IPS-18a (cell line): Measurements from ENCODE around the gene GATD1.

ENCODE experiments used
- H3K27ac ChIP-seq: one replicate; pipeline ENCODE4 v1.5.1; 2013; ENCODE audit warnings: low read length
- H3K27me3 ChIP-seq: one replicate; pipeline ENCODE4 v1.6.1; 2013; ENCODE audit warnings: mild to moderate bottlenecking, low read length; ENCODE audit not compliant: control insufficient read depth, insufficient read depth
- H3K36me3 ChIP-seq: one replicate; pipeline ENCODE4 v1.6.1; 2013; ENCODE audit warnings: low read depth, low read length; ENCODE audit not compliant: control insufficient read depth
- H3K4me1 ChIP-seq: one replicate; pipeline ENCODE4 v1.6.1; 2013; ENCODE audit warnings: low read depth, low read length; ENCODE audit not compliant: control insufficient read depth
- H3K4me3 ChIP-seq: one replicate; pipeline ENCODE4 v1.5.1; 2013; ENCODE audit warnings: low read length
- H3K9ac ChIP-seq: one replicate; pipeline ENCODE4 v1.6.1; 2013; ENCODE audit warnings: mild to moderate bottlenecking, low read length, moderate library complexity
- H3K9me3 ChIP-seq: one replicate; pipeline ENCODE4 v1.6.1; 2013; ENCODE audit warnings: low read depth, low read length; ENCODE audit not compliant: control insufficient read depth

GATD1 gene

DNA sequence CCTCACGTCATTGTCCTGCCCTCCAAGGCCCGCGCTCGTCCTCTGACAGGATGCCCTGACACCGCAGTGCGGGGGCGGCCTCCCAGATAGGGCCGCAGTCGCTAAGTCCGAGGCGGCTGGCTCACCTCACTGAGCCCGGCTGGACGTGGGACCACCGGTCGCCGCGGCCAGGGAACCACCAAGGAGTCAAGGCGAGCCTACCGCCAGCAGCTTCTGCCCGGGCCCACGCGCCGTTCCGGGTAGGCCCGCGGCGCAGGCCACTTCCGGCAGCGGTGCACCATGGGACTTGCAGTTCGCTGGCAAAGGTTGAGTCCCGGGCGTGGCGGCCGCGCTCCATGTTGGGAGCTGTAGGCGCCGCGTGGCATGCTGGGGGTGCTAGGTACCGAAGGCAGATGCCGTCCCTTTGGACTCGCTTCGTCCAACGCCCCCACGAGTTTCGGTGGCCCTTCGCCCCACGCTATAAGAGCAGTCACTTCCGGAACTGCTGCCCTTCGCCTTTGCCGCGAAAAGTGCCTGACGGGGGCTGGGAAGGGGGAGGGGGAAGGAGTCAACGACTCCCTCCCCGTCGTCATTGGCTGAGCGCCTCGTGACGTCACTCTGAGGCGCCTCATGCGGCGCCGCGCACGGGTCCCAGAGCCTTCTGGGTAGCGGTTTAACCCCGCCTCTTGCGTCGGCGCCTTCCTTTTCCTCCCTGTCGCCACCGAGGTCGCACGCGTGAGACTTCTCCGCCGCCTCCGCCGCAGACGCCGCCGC lies 32.2 kb upstream of the GATD1 start, which contains the start of gene RPLP2:
TSS of gene RPLP2 (plus strand) at position 681 of the 753 bp plus-strand sequence. CDS start 268 bp downstream, outside the sequence.
- Histone ChIP-seq H3K27me3 (no peaks in the 10 kb centered on the region), H3K9me3 (no peaks in the 10 kb centered on the region), H3K9ac (peak within 1 kb of the TSS; percentile 92), H3K4me1 (peaks cover 3% of the 10 kb centered on the region), H3K4me3 (peak within 1 kb of the TSS; percentile 92), H3K36me3 (peaks cover 27% of the 10 kb centered on the region), H3K27ac (peak within 1 kb of the TSS; percentile 99)

- H3K27me3 ChIP-seq, result no peaks in the 10 kb centered on the region
- peaks cover 5% of the 10 kb centered on the region for H3K4me1 ChIP-seq
- H3K9ac ChIP-seq, result peak overlapping the region; percentile 92
- H3K4me3 ChIP-seq, result peak overlapping the region; percentile 92
- peaks cover 27% of the 10 kb centered on the region for H3K36me3 ChIP-seq
- peak overlapping the region; percentile 99 for H3K27ac ChIP-seq
- H3K9me3 ChIP-seq, result no peaks in the 10 kb centered on the region
Observed at GRCh38 chr11:808427-809286, 31.4 kb upstream of the GATD1 start.

DNA sequence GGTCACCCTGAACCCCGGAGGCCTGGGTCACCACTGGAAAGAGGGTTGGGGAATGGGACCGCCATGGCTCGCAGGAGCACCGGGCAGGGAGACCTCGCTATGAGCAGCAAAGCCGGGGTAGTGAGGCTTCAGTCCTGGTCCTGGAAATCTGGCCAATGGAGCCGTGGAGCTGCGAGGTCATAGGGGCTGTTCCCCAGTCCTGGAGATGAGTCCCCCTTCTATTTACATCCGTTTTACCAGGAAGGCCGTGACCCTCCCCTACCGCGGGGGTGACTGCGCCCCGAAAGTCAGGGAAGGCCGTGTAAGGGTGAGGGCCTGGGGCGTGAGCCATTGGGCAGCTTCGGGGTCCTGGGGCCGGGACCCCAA lies 27.3 kb upstream of the GATD1 start:
- peaks cover 5% of the 10 kb centered on the region for H3K4me1 ChIP-seq
- H3K27ac ChIP-seq, result no peak overlapping the region
- H3K9ac ChIP-seq, result peak overlapping the region; percentile 45

DNA sequence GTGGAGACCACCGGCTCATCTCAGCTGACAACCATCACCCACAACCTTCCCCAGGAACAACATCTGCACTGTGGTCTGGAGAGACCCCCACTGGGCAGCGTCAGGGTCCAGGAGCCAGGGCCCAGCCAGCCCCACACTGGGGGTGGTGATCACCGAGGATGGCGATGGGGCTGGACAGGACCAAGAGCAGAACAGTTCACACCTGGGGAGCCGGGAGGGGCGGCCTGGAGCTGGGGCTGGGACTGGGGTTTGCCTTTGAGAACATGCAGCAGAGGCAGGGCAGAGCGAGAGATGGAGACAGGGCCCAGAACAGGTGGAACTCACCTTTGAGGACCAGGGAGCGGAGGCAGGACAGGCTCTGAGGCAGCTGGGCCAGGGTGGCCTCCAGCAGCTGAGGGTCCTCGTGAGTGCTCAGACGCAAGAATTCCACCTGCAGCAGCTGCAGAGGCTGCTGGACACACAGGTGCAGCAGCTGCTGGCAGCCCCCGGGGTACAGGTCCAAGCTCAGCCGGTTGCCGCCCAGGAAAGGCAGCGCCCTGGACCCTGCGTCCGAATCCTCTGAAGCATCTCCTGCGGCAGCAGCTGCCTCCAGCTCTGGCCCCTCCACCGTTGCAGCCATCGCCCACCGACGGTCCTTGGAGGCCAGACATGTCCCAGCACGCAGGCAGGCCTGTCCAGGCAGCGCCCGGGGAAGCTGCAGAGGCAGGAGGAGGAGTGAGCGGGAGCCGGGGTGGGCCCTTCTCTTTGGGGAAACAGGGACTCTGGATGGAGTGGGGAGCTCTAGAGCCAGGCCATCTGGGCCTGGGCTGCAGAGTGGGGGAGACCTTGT lies 26.7 kb upstream of the GATD1 start:
- H3K4me3 ChIP-seq, result peak overlapping the region; percentile 66
- peaks cover 5% of the 10 kb centered on the region for H3K36me3 ChIP-seq
- H3K27me3 ChIP-seq, result no peaks in the 10 kb centered on the region
- peaks cover 5% of the 10 kb centered on the region for H3K4me1 ChIP-seq
- H3K27ac ChIP-seq, result no peak overlapping the region
- no peaks in the 10 kb centered on the region for H3K9me3 ChIP-seq
- peak overlapping the region; percentile 45 for H3K9ac ChIP-seq

More for the DNA sequence above, 27.3 kb upstream of the GATD1 start:
- peaks cover 5% of the 10 kb centered on the region for H3K36me3 ChIP-seq
- H3K4me3 ChIP-seq, result peak overlapping the region; percentile 66
- H3K27me3 ChIP-seq, result no peaks in the 10 kb centered on the region
- H3K9me3 ChIP-seq, result no peaks in the 10 kb centered on the region

GRCh38 chr11:803467-803742 lies 26.1 kb upstream of the GATD1 start:
- Histone ChIP-seq H3K27me3 (no peaks in the 10 kb centered on the region), H3K9me3 (no peaks in the 10 kb centered on the region), H3K36me3 (peaks cover 5% of the 10 kb centered on the region), H3K4me3 (no peak overlapping the region), H3K4me1 (peaks cover 5% of the 10 kb centered on the region), H3K27ac (no peak overlapping the region), H3K9ac (no peak overlapping the region)

DNA sequence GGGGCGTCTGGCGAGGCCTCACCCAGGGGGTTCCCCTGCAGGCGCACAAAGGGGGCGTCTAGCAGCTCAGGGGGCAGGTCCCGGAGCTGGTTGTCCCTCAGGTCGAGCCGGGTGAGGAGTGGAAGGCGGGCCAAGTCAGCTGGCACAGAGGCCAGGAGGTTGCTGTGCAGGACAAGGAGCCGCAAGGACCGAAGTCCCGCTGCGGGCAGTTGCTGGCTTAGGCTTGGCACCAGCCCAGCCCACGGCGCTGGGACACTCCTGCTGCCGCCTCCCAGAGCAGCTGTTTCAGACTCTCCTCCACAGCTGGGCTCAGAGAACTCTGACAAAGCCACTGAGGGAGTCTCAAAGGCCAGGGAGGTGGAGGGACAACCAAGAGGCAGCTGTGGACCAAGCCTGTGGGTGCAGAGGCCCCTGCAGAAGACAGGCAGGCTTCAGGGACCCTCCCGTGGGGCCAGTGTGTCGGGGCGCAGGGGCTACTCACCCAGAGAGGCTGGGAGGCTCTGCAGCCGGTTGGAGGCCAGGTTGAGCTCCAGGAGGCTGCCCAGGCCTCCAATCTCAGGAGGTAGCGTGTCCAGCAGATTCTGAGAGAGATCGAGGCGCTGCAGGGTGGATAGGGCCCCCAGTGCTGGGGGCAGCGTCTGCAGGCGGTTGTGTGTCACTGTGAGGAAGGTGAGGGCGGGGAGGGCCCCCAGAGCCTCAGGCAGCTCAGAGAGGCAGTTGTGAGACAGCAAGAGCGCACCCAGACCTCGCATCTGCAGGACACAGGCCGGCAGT lies 25.6 kb upstream of the GATD1 start:
- peaks cover 5% of the 10 kb centered on the region for H3K4me1 ChIP-seq
- H3K4me3 ChIP-seq, result no peak overlapping the region
- H3K36me3 ChIP-seq, result peaks cover 5% of the 10 kb centered on the region
- no peaks in the 10 kb centered on the region for H3K27me3 ChIP-seq
- no peaks in the 10 kb centered on the region for H3K9me3 ChIP-seq
- no peak overlapping the region for H3K27ac ChIP-seq
- H3K9ac ChIP-seq, result no peak overlapping the region

DNA sequence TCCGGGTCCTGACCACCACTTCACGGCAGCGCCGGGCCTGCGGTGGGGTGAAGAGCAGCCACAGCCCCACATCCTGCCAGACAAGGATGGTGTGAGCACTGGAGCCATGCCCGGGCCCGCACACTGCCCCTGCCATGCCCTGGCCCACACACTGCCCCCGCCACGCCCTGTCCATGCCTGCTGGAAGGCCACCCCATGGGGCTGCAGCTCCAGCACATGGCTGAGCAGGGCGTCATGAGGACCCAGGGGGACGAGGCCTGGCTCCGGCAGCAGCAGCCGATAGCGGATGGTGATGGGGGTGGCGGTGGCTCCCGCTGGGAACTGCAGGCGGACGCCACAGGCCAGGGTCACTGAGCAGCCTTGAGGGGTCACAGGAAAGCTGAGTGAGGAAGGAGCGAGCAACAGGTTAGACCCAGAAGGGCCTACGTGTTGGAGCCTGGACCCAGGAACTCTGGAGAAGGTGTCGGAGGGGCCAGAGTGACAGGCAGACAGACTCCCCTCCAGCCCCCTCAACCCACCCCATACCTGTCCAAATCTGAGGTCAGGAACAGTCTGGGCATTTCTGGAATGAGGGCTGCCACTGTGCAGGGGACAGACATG lies 24.8 kb upstream of the GATD1 start:
- H3K36me3 ChIP-seq, result peaks cover 5% of the 10 kb centered on the region
- peaks cover 5% of the 10 kb centered on the region for H3K4me1 ChIP-seq
- H3K4me3 ChIP-seq, result no peak overlapping the region
- no peaks in the 10 kb centered on the region for H3K27me3 ChIP-seq
- no peaks in the 10 kb centered on the region for H3K9me3 ChIP-seq
- H3K27ac ChIP-seq, result no peak overlapping the region
- H3K9ac ChIP-seq, result no peak overlapping the region

DNA sequence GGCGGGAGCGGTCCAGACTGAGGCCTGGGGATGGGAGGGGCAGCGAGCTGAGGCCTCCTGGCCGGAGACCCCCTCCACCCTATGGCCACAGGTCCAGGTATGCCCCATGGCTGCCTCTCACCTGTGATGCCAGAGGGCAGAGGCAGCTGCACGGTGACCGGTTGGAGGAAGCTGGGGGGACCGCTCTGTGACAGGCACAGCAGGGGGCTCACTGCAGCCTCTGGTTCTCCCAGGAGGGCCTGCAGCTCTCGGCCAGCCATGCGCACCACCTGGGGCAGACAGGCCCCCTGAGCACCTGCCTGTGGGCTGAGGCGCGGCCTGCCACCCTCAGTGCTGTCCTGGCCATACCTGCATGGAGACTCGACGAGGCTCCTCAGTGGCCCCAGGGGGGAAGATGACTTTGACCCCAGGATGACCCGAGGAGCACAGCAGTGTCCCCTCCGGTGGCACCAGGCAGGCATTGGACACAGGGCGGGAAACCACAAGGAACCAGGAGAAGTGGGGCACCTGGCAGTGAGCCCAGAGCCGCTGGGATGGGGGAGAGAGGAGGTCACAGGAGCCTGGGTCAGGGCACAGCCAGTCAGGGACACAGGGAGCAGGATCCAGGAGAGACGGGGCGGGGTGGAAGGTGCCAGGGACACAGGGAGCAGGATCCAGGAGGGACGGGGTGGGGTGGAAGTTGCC lies 24.0 kb upstream of the GATD1 start:
- no peak overlapping the region for H3K9ac ChIP-seq
- H3K4me3 ChIP-seq, result no peak overlapping the region
- H3K9me3 ChIP-seq, result no peaks in the 10 kb centered on the region
- no peak overlapping the region for H3K27ac ChIP-seq
- H3K27me3 ChIP-seq, result no peaks in the 10 kb centered on the region
- peaks cover 5% of the 10 kb centered on the region for H3K36me3 ChIP-seq
- H3K4me1 ChIP-seq, result peaks cover 10% of the 10 kb centered on the region

GRCh38 chr11:800473-800872 lies 23.2 kb upstream of the GATD1 start:
- Histone ChIP-seq H3K36me3 (peaks cover 5% of the 10 kb centered on the region), H3K9me3 (no peaks in the 10 kb centered on the region), H3K4me3 (no peak overlapping the region), H3K27me3 (no peaks in the 10 kb centered on the region), H3K9ac (no peak overlapping the region), H3K4me1 (peaks cover 10% of the 10 kb centered on the region), H3K27ac (no peak overlapping the region)

DNA sequence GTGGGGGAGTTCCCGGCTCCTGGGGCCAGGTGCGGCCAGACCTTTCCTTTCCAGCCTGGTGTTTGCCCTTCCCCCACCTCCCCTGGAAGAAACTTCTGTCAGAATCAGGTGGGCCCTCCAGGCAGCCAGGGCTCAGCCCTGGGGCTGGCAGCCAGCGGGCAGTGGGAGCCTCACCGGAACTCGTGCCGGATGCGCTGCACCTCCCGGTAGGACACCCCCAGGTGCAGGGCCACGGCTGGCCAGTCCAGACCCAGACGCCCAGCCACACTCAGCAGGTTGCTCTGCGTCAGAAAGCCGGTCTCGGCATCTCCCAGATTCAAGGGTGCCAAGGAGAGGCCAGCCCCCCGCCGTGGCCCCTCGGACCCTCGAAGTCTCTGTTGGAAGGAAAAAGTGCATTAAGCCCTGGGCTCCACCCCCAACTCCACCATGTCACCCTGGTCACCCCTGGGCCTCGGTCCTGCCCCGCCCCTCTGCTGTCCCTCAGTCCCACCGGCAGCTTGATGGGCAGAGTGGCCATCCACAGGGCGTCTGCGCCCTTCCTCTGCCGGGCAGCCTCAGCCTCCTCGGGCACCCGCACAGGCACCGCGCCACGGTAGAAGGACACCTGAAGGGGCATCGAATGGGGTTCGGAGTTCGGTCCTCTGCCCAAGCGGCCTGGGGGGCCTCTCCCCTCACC lies 22.5 kb upstream of the GATD1 start:
- Histone ChIP-seq H3K9ac (no peak overlapping the region), H3K27me3 (no peaks in the 10 kb centered on the region), H3K36me3 (peaks cover 5% of the 10 kb centered on the region), H3K4me3 (no peak overlapping the region), H3K4me1 (peaks cover 10% of the 10 kb centered on the region), H3K27ac (no peak overlapping the region), H3K9me3 (no peaks in the 10 kb centered on the region)
